Prostate gland (tissue), 2 donors: ENCODE results near the gene PRDM16.

ENCODE experiments used
- POLR2A ChIP-seq: fragments of 450-650 bp; IDR thresholded peaks from one replicate; pipeline ENCODE4 v1.6.1; 2016; ENCODE audit warnings: antibody characterized with exemption, mild to moderate bottlenecking
- TF ChIP-seq, protein P1 (sequence below), 4 experiments: fragments of 200-600 bp in 2 of 4; fragments of 450-650 bp in 2 of 4; sonication (generic) in 2 of 4; IDR thresholded peaks; 1 replicate in 3 of 4; 2 replicates in 1 of 4; pipeline ENCODE4 v1.5.1; 2016 to 2019; ENCODE audit warnings: antibody characterized with exemption in 4 of 4, mild to moderate bottlenecking in 2 of 4, moderate library complexity in 2 of 4

DNA sequence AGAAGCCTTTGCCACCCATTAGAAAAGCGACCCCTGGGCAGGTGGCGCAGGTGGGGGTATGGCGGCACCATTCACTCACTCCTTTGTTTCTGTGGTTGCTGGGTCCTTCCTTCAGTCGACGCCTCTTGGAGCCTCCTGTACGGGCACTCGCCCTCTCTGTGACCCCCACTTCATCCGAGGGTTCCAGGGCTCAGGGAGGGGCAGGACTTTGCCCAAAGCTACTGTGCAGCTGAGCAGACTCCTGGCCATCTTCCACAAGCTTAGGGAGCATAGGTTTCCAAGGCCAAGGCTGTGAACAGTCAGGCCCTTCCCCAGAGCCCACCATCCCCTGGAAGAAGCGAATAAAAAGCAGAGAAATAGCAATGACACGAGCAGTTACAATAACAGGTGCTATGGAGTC lies 194.8 kb downstream of the PRDM16 start:
- TF ChIP-seq, protein P1, sequence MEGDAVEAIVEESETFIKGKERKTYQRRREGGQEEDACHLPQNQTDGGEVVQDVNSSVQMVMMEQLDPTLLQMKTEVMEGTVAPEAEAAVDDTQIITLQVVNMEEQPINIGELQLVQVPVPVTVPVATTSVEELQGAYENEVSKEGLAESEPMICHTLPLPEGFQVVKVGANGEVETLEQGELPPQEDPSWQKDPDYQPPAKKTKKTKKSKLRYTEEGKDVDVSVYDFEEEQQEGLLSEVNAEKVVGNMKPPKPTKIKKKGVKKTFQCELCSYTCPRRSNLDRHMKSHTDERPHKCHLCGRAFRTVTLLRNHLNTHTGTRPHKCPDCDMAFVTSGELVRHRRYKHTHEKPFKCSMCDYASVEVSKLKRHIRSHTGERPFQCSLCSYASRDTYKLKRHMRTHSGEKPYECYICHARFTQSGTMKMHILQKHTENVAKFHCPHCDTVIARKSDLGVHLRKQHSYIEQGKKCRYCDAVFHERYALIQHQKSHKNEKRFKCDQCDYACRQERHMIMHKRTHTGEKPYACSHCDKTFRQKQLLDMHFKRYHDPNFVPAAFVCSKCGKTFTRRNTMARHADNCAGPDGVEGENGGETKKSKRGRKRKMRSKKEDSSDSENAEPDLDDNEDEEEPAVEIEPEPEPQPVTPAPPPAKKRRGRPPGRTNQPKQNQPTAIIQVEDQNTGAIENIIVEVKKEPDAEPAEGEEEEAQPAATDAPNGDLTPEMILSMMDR (IDR thresholded peaks at IDR 0.05): no peak
- no peak for TF ChIP-seq POLR2A
